GM18499 (cell line): ENCODE data around the gene HMX3.

Experiments used
- ATAC-seq: cut with Tn5 transposase; IDR thresholded peaks from one replicate; pipeline ENCODE4 v1.9.1; 2021; ENCODE audit warnings: moderate number of reproducible peaks; ENCODE audit not compliant: insufficient read depth, unreplicated experiment

HMX3 gene

GRCh38 chr10:123135415-123136141, at the start of gene HMX3:
TSS of gene HMX3 (plus strand) at chr10:123135970. CDS start at chr10:123136051, 81 bp downstream.
- no peak for ATAC-seq

GRCh38 chr10:123086281-123086680, 49.5 kb upstream of the HMX3 start:
- no peak for ATAC-seq

GRCh38 chr10:123087348-123087747, 48.4 kb upstream of the HMX3 start:
- no peak for ATAC-seq

GRCh38 chr10:123087786-123088185, 48.0 kb upstream of the HMX3 start:
- ATAC-seq = no peak

- ATAC-seq = no peak
Measured at GRCh38 chr10:123092635-123093414, 42.9 kb upstream of the HMX3 start.

- ATAC-seq = no peak
Measured at GRCh38 chr10:123093489-123093888, 42.3 kb upstream of the HMX3 start.

GRCh38 chr10:123096452-123096851, 39.3 kb upstream of the HMX3 start:
- ATAC-seq = no peak

- no peak for ATAC-seq
Measured at GRCh38 chr10:123097039-123097438, 38.7 kb upstream of the HMX3 start.

- no peak for ATAC-seq
Measured at GRCh38 chr10:123100030-123100762, 35.6 kb upstream of the HMX3 start.

- ATAC-seq = no peak
Measured at GRCh38 chr10:123101872-123102271, 33.9 kb upstream of the HMX3 start.

- ATAC-seq = no peak
Measured at GRCh38 chr10:123102673-123103072, 33.1 kb upstream of the HMX3 start.

GRCh38 chr10:123103944-123104343, 31.8 kb upstream of the HMX3 start:
- ATAC-seq = no peak

- ATAC-seq = no peak
Measured at GRCh38 chr10:123109466-123109865, 26.3 kb upstream of the HMX3 start.

GRCh38 chr10:123117644-123118417, 17.9 kb upstream of the HMX3 start:
- no peak for ATAC-seq

GRCh38 chr10:123119081-123119480, 16.7 kb upstream of the HMX3 start:
- no peak for ATAC-seq

- ATAC-seq = no peak
Measured at GRCh38 chr10:123126246-123126645, 9.5 kb upstream of the HMX3 start.

- no peak for ATAC-seq
Measured at GRCh38 chr10:123129618-123130271, 6.0 kb upstream of the HMX3 start.

- no peak for ATAC-seq
Measured at GRCh38 chr10:123132576-123133477, 2.9 kb upstream of the HMX3 start.
